ENCODE results near the gene FAM3C. TPM values are rescaled to one million over a fixed set of nuclear protein-coding genes. Genes with fewer than 3 reads are reported as not detected.

FAM3C gene
- total RNA-seq, 1 experiment from 2014 or later, result 37.9 TPM

DNA sequence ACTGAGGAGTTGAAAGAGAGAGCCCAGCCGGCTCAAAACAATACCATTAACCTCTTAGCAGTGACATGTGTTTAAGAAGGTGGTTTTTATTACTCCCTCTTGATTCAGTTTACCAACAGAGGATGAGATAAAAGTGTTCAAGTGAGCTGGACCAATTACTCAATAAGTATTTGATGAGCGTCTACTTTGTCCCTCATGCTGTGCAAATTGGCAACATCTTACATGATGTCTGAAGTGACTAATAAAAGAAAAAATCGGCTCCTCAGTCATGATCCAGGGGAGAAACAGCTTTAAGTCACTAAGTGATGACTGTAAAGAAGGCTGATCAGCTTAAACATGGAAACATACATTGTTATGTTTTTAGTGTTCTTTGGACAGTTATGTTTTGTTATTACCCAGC, 59.5 kb downstream of the FAM3C start:
- ATAC-seq (no peak), DNase-seq (no peak)
- Histone ChIP-seq H3K9me2 (replicated peaks; ENCODE audit: low read length) (no peaks in the 10 kb centered on the region), H4K20me1 (ENCODE audit: low read length) (no peaks in the 10 kb centered on the region), H3K27me3 (ENCODE audit: low read length) (peaks cover 46% of the 10 kb centered on the region), H3K4me2 (ENCODE audit: low read length) (no peak overlapping the region), H3K9me3 (ENCODE audit: low read length) (no peaks in the 10 kb centered on the region), H3K79me2 (ENCODE audit: low read length) (no peaks in the 10 kb centered on the region), H3K4me3 (ENCODE audit: low read length) (no peak overlapping the region), H3K36me3 (ENCODE audit: low read depth, low read length) (no peaks in the 10 kb centered on the region), H3K27ac (ENCODE audit: low read length) (no peak overlapping the region), H3F3A (ENCODE audit: low read length, unreplicated experiment) (no peaks in the 10 kb centered on the region), H2AFZ (ENCODE audit: low read length) (no peak overlapping the region), H3K9ac (ENCODE audit: low read length) (no peak overlapping the region), H3K4me1 (ENCODE audit: insufficient read depth, low read length) (no peaks in the 10 kb centered on the region)
- ChIA-PET POLR2A (ENCODE audit: unreplicated experiment) (no interaction called here), CTCF (no interaction called here)
- BruUV-seq (replicated peaks), result no TSS peak
- intact Hi-C loops (cut with micrococcal nuclease), result loop anchor here (10.0 kb wide), 3 partner anchors 62 to 658 kb away; partner anchors contain the start of gene CPED1
- TF ChIP-seq CTCF (conservative IDR thresholded peaks at IDR 0.05; ENCODE audit: low read depth, low read length) (no peak), EZH2phosphoT487 (IDR thresholded peaks at IDR 0.05; ENCODE audit: borderline replicate concordance, low read length) (no peak), EZH2 (IDR thresholded peaks at IDR 0.05; ENCODE audit: low read length, unreplicated experiment) (no peak)

DNA sequence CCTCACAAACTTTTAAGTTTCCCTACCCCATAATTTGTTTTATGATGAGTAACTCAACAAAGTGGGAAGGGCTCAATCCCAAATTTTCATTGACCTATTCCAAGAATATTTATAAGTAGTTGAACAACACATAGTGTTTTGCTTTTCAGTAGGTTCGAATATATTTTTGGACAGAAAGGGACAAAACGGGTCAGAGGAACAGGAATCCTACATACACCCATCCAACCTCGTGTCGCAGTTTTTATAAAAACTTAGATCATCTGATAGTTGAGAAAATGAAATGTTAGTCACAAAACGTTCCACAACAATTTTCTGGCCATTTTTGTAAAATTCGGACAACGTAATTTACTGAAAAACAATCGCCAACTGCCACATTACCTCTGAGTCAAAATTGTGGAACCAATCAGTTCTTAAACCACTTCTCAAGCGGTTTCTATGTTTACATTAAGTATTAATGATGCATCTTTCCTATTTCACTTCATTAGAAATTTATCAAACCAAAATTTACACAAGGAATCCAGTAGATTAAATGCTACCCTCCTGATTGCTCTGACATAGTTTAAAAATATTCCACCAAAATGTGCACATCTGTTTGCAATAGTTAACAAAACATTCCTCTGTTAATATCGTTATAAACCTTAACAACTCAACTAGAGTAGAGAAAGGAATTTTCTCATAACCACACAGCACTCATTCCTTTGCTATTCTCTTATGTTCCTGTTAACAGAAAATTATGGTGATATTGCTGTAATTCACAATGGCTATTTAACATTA, 61.0 kb downstream of the FAM3C start:
- no peaks in the 10 kb centered on the region for H3K36me3 ChIP-seq (ENCODE audit: low read depth, low read length)
- no peak overlapping the region for H3K4me2 ChIP-seq (ENCODE audit: low read length)
- no peaks in the 10 kb centered on the region for H3K4me1 ChIP-seq (ENCODE audit: insufficient read depth, low read length)
- ATAC-seq (no peak), DNase-seq (no peak)
- H3K9me2 ChIP-seq (replicated peaks; ENCODE audit: low read length), result no peaks in the 10 kb centered on the region
- no peak overlapping the region for H3K27ac ChIP-seq (ENCODE audit: low read length)
- no peaks in the 10 kb centered on the region for H3K79me2 ChIP-seq (ENCODE audit: low read length)
- no TSS peak for BruUV-seq (replicated peaks)
- H2AFZ ChIP-seq (ENCODE audit: low read length), result no peak overlapping the region
- peaks cover 61% of the 10 kb centered on the region for H3K27me3 ChIP-seq (ENCODE audit: low read length)
- no peak overlapping the region for H3K4me3 ChIP-seq (ENCODE audit: low read length)
- TF ChIP-seq EZH2phosphoT487 (IDR thresholded peaks at IDR 0.05; ENCODE audit: borderline replicate concordance, low read length) (no peak), EZH2 (IDR thresholded peaks at IDR 0.05; ENCODE audit: low read length, unreplicated experiment) (peak; percentile 17)
- H3K9me3 ChIP-seq (ENCODE audit: low read length), result no peaks in the 10 kb centered on the region
- no peaks in the 10 kb centered on the region for H4K20me1 ChIP-seq (ENCODE audit: low read length)
- no peak overlapping the region for H3K9ac ChIP-seq (ENCODE audit: low read length)
- CTCF ChIA-PET, result no interaction called here
- POLR2A ChIA-PET (ENCODE audit: unreplicated experiment), result no interaction called here
- H3F3A ChIP-seq (ENCODE audit: low read length, unreplicated experiment), result no peaks in the 10 kb centered on the region
- intact Hi-C loops (cut with micrococcal nuclease), result loop anchor here (10.0 kb wide), 3 partner anchors 60 to 660 kb away; partner anchors contain the start of gene CPED1

DNA sequence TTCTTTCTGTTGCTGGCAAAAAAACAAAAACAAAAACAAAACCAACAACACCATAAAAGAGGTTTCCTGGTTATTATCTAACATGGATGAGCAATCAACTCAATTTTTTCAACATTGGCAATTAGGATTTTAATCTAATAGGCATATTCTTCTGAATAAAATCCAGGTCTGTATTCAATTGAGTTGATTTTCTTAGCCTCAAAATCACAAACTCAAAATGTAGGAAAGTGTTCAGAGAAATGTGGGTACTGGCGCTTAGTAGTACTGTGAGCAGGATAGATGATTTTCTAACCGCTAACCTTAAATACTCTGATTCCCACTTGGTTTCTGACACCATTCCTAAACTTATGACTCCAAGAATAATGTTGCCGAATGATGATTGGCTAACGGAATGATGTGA, 61.7 kb downstream of the FAM3C start:
- Histone ChIP-seq H3K79me2 (ENCODE audit: low read length) (no peaks in the 10 kb centered on the region), H3K4me3 (ENCODE audit: low read length) (no peak overlapping the region), H3K4me1 (ENCODE audit: insufficient read depth, low read length) (no peaks in the 10 kb centered on the region), H3K9me3 (ENCODE audit: low read length) (no peaks in the 10 kb centered on the region), H3K27ac (ENCODE audit: low read length) (no peak overlapping the region), H3K27me3 (ENCODE audit: low read length) (peaks cover 68% of the 10 kb centered on the region), H3F3A (ENCODE audit: low read length, unreplicated experiment) (no peaks in the 10 kb centered on the region), H3K4me2 (ENCODE audit: low read length) (no peak overlapping the region), H2AFZ (ENCODE audit: low read length) (no peak overlapping the region), H4K20me1 (ENCODE audit: low read length) (no peaks in the 10 kb centered on the region), H3K36me3 (ENCODE audit: low read depth, low read length) (no peaks in the 10 kb centered on the region), H3K9me2 (replicated peaks; ENCODE audit: low read length) (no peaks in the 10 kb centered on the region), H3K9ac (ENCODE audit: low read length) (no peak overlapping the region)
- ATAC-seq (no peak), DNase-seq (no peak)
- intact Hi-C loops (cut with micrococcal nuclease), result loop anchor here (10.0 kb wide), 3 partner anchors 60 to 660 kb away; partner anchors contain the start of gene CPED1
- TF ChIP-seq CTCF (conservative IDR thresholded peaks at IDR 0.05; ENCODE audit: low read depth, low read length), result no peak
- TF ChIP-seq EZH2phosphoT487 (IDR thresholded peaks at IDR 0.05; ENCODE audit: borderline replicate concordance, low read length), result no peak
- TF ChIP-seq EZH2 (IDR thresholded peaks at IDR 0.05; ENCODE audit: low read length, unreplicated experiment), result no peak
- POLR2A ChIA-PET (ENCODE audit: unreplicated experiment), result no interaction called here
- CTCF ChIA-PET, result no interaction called here
- no TSS peak for BruUV-seq (replicated peaks)
